Colon (tissue), 2 donors: ENCODE data around the gene ASNSD1.

Experiments
- FAIRE-seq: peaks from 2 replicates; lab custom pipeline; 2012; peaks lifted over from hg19 to GRCh38; lab: Jason Lieb, UNC
- donor health status: control.
- donor health status: control.

Gene ASNSD1

DNA sequence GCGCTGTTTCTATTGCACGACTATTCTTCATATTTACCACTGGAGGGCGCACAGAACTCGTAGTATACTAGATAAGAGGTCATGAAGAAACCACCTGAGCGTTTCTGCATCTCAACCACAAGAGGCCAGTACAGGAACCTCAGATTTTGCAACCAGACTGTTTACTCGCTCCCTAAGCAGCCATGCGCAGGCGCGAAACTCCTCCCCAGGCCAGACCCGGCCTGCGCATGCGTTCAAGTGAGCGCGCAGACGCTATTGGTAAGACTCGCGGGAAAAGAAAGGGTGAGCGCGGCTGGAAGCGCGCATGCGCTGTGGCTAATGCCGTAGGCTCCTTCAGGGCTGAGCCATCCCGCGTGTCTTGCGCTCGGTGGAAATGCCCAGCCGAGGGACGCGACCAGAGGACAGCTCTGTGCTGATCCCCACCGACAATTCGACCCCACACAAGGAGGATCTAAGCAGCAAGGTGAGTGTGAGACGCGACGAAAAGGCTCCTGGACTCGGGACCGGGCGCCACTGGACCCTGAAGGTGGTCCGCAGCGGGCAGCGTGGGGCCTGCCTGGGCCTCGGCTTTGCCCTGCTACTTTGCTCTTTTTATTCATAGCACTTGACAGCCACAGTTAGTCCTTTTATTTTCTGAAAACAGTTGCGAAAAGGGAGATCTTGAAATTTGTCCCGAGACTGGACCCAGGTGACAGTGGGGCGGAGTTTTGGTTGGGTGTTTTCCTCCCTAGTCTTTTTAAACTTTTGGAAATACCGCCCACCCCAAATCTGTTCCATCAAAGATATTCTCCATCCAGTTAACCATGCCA is at the start of gene ASNSD1:
Gene ASNSD1 (plus strand): TSS at position 312 of the 809 bp plus-strand sequence. CDS start 4,674 bp downstream, outside the sequence.
- FAIRE-seq: peak; percentile 91

DNA sequence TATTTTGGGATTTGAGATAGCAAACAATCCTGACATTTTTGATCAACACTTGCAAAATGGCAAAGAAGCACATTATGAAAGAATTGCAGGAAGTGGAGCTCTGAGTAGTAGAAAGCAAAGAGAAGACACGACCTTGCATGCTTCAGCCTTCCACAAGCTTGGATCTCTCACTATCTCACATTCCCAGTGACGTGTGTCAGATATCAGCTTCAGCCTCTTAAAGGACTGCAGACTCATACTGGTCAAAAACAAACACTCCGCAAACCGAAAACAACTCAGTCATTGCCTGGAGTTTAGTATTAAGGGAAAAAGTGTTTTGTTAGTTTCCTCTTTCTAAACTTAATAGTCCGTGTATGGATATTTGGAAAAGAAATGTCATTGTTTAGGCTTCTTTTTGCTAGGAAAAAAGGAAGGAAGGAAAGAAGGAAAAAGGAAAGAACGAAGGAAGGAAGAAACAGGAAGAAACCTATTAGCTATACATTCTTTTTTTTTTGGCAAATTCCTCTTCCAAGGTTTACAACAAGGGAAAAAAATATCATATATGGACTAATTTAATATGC is 48.1 kb upstream of the ASNSD1 start:
- no peak for FAIRE-seq

DNA sequence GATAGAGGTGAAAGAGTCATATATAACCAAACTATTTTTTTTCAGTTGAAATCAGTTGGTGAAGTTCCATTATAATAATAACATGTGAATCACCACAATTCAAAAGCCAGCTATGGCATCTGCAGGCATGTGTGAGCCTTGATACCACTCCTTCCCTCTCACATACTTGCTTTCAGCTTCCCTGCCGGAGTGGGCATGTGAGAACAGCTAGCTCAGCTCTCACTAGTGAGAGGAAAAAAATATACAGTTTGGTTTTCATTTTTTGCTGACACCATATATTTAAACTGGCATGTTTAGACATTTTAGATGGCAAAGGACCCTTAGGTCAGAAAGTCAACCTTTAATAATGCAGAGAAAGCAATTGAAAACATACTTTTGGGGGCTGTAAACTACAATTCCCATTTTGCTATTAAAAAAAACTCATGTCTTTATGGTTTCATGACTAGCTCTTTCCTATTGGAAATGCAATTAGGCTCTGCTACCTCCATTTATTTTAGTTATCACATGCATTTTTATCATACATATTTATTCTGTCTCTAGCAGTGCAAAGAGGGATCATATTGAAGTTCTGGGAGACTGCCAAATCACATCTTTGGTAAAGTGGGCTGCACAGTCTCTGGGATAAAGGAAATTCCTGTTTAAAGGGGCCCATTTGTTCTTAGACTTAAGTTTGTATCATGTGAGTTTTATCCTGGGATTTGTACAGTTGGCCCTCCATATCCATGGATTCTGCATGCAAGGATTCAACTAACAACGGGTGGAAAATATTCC is 47.4 kb upstream of the ASNSD1 start:
- no peak for FAIRE-seq

DNA sequence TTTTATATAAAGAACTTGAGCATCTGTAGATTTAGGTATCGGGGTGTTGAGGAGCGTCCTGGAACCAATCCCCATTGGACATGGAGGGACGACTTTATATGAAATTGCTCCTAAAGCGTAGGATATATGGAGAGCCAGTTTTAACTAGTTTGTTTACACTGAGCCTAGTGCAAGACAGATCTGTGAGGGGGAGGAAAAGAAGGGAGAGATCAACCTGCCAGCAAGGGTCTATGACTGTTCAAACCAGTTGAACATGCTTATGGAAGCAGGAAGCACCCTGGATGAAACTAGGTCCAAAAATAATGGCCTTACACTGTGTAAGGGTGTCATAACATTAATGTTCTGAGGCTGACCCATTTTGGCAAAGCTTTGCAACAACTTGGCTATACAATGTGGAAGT is 46.7 kb upstream of the ASNSD1 start:
- no peak for FAIRE-seq

DNA sequence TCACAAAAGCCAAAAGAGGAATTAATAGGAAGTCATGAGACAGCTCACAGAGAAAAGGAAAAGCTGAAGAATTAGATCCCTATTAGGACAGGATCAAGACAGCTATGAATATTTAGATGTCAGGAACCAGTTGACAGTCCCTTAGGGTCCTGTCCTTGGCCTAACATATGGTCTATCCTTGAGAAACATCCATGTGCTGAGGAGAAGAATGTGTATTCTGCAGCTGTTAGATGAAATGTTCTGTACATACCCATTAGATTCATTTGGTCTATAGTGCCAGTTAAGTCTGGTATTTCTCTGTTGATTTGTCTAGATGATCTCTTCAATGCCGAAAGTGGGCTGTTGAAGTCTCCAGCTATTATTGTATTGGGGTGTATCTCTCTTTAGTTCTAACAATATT is 43.1 kb upstream of the ASNSD1 start:
- FAIRE-seq: no peak

DNA sequence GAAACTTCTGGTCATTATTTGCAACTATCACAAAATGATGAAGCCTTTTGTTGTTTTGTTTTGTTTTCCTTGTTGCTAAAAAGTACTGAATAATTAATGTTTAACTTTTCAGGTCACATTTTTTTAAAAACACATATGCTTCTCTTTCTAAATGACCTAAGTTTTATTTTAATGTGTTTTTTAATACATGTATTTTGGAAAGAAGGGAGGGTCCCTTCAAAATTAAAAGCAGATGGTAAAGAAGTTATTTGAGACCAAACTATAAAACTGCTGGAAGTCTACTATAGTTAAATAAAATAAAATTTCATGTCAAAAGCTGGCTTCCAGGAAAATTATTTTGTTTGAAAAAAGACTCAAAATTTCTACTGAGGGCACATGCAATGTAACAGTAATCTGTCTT is 39.5 kb upstream of the ASNSD1 start:
- FAIRE-seq: no peak

DNA sequence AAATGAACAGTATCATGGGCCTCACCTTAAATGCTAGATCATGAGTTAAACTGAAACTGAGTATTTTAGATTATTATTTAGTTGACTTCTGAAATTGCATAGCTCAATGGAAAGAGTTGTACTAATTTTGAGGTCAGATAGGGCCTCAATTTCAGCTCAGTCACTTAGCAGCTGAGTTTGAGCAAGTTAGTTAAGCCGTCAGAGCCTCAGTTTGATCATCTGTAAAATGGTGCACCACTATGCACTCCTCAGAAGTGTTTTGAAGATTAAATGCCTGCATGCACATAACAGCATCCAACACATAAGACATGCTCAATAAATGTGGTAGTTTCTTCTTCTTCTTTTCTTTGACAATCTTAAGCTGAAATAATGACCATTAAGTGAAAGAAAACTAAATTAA is 38.2 kb upstream of the ASNSD1 start:
- no peak for FAIRE-seq

DNA sequence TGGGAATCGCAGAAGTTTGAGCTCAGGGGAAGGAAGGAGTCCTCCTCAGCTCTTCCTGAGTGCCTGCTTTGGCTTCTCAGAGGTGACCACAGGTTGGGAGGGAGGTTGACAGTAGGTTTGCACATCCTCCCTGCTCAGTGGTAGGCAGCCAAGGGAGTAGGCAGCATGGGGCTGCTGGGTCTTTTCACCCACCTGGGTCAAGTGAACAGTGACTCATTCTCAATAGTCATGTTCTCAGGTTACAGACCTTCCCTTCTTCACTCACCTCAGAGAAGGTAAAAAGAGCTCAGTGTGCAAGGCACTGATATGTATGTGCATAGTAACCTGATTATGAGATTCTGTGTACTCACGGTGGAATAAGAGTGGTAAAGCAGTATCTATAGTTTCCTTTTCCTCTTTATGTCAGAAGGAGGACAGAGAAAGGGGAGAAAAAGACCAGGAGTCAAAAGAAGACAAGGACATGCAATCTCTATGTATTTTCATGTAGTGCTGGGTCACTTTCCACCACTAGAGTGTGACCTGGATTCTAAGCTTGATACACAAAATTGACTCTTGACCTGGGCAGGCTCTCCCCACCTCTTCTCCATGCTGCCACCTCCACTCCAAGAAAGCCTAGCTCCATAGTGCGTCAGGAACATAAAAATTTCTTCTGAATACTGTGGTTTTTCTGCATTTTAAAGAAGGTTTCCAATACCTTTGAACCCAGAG is 36.5 kb upstream of the ASNSD1 start:
- no peak for FAIRE-seq

DNA sequence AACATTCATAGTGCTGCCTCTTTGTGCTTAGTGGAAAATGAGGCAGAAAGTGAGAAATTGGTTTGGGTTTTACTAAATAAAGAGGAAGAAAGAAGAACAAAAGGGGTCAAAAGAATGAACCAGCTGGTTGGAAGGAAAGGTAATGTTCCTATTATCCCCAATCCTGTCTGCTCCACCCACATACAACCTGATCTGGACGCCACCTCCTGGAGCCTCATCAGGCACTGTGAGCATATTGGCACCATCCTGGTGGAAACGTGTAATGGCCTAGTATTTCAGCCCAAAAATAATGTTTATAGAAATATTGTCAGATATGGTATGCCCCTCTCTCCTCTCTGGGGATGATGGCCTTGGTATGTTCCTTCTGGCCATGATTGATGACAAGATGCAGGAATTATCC is 35.6 kb upstream of the ASNSD1 start:
- no peak for FAIRE-seq

DNA sequence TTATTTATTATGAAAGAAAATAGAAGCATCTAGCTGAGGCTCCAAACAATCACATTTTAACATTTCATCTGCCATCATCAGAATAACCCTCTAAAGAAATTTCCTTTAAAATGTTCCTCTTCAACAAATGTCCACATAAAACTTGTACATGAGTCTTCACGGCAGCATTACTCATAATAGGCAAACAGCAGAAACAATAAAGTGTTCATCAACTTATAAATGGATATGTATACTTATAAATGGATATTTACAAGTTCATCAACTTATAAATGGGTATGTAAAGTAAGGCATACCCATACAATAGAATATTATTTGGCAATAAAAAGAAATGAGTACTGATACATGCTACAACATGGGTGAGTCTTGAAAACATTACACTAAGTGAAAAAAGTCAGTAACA is 33.5 kb upstream of the ASNSD1 start:
- FAIRE-seq: no peak

DNA sequence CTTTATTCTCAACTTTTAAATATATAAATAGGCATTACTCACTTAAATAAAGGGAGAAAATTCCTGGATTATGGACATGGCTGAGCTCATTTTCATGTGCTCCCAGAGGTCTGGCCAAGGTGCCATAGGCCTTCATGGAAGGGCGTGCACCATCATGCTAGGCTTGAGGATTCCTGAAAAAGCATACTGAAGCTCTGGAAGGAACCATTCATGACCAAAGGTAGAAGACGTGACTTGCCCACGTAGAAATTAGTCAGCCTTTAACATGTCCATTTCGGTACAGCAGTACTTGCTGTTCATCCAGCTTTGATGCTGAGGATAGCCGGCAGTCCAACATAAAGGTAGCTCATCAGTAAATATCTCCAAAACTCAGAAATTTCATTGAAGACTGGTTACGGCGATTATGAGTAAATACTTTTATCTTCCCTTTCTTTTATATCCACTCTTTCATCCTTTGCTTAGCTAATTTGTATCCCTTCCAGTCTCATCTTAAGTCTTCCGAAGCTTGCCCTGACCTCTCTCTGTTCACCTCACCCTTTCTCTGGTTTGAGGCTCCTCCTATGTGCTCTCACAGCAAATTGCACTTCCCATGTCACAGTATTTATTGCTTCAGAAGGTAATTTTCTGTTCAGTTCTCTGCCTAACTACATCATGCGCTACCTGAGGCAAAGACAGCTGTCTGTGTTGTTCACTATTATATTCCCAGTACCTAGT is 32.3 kb upstream of the ASNSD1 start:
- FAIRE-seq: no peak

DNA sequence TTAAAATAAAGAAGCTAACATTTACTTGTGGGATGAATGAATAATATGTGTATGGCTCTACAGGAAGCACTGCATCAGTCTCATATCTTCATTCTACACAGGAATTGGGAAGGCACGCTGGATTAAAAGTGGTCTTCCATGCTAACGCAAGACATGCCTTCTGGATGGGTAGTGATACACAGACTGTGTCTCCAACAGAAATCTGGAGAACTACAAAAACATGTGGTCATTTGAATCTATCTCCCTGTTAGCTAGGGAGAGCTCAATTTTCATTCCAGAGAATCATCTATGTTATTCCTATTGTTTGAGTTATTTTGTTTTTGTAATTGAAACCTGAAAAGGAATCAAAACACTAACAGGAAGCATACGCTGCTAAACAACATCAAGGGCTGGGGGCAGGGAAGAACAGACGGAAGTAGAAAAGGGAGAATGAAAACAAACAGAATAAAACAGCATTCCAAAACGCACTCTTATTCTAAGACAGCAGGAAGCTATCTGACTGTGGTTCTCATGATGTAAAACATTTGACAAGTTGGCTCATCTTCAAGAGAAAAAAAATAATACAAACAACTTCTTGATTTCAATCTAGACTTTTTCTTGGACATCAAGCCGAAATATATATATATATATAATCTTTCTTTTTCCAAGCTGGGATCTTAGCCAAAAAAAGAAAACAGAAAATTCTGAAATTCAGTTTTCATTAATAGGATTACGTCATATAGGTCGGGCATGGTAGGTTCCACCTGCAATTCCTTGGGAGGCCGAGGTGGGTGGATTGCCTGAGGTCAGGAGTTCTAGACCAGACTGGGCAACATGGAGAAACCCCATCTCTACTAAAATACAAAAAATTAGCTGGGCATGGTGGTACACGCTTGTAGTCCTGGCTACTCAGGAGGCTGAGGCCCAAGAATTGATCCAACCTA is 31.5 kb upstream of the ASNSD1 start:
- FAIRE-seq: no peak

DNA sequence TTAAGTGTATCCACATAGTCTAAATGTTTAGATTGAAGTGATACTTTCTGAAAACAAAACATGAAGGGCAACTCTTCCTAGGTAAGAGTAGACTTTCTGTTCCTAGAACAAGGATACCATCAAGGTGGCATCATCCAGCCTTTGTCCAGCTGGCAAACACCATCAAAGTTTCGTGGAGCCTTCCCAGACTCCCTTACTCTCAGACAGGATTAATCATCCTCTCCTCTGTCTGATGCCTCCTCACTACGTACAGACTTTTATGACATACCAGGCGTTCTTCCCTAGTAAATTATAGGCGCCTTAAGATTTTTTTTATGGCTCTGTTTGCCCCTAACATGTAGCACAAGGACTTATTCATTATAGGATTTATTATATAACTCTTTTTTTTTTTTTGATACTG is 29.4 kb upstream of the ASNSD1 start:
- FAIRE-seq: no peak

DNA sequence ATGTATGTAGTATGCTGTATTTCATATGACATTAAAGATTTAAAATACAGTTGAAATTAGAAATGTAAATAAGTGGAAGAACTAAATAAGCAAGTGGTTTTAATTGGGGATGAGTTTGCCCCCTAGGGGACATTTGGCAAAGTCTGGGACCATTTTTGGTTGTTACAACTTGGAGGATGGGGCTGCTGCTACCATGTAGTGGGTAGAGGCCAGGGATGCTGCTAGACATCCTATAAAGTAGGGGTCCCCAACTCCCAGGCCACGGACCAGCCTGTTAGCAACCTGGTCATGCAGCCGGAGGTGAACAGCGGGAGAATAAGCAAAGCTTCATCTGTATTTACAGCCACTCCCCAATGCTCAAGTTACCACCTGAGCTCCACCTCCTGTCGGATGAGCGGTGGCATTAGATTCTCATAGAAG is 27.9 kb upstream of the ASNSD1 start:
- no peak for FAIRE-seq

DNA sequence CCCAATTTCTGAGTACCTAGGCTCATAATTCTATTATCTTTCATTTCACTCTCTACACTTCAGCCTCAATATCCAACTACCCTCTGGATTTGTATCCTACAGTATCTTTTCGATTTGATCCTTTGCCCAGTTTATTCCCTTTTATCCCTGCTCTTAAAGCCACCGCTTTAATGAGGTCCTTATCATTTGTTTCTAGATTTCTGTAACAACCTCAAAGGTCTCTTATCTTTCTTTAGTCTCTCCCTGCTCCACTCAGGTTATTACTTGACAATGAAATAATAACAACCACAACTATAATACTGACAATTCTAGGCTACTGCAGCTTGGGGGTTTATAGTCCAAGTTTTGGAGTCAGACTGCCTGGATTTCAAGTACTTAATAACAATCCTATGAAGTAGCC is 25.9 kb upstream of the ASNSD1 start:
- FAIRE-seq: no peak

DNA sequence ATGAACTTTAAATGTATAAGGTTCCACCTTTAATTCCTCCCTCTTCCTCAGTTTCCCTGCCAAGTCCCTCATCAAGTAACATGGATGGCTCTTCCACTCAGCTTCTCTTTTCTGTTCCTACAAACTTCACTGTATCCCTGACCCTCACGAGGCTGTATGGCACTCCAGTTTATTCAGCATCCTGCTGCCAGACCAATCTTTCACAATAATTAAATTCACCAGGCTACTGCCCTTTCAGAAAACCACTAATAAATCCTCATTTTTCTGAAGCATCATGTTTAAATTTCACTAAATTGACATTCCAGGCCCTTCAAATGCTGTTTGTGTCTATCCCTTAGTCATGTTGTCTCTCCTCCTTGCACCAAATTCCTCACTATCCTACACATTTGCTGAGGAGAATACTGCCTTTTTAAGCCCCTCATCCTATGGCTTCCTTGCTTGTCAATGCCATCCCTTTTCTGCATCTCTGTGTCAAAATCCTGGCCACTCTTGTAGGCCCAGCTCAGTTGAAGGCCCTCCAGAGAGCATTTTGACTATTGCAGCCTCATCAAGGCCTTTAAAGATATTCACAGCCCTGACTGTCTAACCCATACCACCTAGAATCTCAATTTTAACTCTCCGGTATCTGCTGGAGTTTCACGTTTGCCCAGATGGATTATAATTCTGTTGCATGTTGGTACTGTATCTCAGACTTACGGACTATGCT is 22.8 kb upstream of the ASNSD1 start:
- FAIRE-seq: no peak

DNA sequence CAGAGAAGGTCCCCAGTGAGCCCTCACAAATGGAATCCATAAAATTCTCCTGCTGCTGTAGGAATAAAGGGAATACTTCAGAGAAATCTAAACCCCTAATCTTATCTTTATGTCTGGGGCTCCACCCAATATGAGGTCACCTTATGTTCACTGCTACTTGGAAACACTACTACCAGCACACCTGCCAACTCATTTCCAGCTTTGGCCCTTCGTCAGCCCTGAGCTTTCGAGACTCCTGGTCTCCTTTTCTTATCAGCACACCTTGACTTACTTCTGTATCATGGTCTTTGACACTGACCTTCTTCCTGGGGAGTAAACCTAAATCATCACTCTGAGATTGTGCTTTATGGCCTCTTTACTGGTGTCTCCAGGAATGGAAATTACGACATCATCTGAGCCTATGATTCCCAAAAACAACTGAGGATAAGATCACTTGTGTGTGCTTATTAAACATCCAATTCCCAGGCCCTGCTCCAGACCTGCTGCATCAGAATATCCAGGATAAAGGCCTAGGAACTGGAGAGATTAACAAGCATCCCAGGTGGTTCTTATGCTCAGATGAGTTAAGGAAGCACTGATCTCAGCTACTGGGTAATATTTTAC is 22.2 kb upstream of the ASNSD1 start:
- no peak for FAIRE-seq

DNA sequence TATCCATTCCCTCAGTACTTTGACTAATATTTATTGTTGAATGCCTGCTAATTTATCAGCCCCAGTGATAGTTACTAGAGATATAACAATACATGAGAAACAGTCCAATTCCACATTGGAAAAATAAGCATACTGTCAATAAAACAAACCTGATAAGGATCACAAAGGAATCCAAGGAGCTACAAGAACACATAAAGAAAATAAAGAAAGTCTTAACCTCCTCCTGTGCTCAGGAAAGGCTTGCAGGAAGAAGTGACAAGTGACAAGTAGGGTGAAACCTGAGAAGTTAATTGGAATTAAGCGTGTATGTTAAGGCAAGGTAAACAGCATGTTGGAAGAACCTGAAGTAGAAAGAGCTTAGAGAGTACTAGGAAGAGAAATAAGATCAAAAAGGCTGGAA is 20.3 kb upstream of the ASNSD1 start:
- no peak for FAIRE-seq

DNA sequence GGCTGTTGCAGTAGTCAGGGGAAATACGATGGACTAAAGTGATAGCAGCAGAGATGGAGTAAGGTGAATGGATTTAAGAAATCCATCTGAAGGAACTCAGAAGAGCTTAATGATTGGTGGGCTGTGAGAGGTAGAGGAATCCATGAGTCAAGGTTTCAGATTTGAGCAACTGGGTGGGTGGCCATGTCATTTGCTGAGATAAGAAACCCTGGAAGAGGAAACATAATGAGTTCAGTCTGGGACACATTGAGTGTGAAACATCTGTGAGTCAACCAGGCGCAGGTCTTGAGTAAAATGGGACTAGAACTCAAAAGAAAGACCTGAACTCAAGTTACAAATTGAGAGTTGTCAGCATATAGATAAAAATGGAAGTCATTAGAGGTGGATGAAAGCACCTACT is 19.7 kb upstream of the ASNSD1 start:
- no peak for FAIRE-seq

DNA sequence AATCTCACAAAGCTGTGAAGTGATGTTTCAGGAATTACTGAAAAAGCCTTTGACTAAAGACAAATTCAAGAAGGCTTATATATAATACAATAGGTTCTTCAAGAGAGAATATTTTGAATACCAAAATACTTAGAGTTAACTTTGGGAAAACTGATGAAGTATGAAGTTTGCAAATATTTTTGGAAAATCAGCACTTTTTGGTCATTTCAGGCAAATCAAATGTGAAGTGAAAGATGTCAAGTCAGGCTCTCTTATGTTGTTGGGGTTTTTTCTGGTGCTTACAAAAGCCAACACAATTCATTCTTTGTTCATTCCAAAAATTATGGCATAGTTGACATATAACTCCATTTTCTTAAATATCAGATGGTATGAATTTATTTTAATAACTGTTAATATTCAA is 14.7 kb upstream of the ASNSD1 start:
- FAIRE-seq: no peak
